ENCODE results near the gene PRSS23.
"Not testable (repeated sequence)": the region's sequence is repeated elsewhere in the genome, so short reads cannot be mapped to it uniquely, and the experiment has no call there.

Gene PRSS23, protein sequence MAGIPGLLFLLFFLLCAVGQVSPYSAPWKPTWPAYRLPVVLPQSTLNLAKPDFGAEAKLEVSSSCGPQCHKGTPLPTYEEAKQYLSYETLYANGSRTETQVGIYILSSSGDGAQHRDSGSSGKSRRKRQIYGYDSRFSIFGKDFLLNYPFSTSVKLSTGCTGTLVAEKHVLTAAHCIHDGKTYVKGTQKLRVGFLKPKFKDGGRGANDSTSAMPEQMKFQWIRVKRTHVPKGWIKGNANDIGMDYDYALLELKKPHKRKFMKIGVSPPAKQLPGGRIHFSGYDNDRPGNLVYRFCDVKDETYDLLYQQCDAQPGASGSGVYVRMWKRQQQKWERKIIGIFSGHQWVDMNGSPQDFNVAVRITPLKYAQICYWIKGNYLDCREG

DNA sequence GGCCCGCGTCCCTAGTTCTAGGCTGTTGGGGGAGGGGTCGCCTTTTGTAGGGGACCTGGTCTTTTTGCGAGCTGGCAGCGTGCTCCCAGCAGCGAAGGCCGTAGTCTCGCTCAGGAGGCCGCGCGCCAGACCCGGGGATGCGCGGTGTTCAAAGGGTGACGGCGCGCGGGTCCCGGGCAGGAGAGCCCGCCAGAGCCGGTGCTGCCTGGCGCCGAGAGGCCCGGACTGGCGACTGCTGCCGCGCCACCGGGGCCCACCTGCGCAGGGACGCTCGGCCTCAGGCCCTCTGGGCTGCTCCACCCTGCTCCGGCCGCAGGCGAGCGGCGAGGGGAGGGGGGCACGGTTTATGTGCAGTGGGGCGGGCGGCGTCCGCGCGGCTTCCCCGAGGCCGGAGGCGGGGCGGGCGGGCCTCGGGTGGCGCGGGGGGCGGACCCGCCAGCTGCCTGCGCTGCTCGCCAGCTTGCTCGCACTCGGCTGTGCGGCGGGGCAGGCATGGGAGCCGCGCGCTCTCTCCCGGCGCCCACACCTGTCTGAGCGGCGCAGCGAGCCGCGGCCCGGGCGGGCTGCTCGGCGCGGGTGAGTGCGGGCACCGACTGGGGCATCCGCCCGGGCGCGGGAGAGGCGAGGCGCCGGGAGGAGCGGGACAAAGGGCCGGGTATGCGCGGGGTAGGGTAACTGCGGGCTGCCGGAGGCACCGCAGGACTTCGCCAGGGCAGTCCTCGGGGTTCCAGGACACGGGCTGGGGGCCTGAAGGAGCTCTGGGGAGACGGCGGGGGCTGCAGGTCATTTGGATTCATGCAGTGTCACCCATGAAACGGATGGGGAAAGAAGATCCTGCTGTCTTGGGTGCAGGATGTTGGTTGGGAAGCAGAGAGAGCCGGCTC is at the start of gene PRSS23:
PRSS23 (plus strand) TSS at position 467 of the 884 bp plus-strand sequence. CDS start 7,102 bp downstream, outside the sequence.
- DNase-seq = peak; percentile 6

DNA sequence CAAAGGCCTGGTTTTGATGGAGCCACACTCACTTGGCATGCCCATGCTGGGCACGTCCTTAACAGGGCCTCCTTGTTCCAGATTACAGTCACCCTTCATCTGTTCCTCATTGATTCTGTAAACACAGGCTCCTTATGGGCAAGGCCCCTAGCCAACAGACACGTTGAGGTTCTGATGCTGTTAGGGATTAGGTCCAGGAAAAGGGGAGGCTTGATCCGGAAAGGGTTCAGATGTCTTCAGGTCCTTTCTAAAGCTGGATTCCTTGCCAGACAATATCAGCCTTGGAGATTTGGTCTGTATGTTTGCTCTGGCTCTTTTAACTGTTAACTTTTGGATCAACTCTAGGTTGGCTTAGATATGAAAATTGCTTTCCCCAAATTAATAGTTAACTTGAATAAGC is 46.9 kb upstream of the PRSS23 start:
- DNase-seq = no peak

DNA sequence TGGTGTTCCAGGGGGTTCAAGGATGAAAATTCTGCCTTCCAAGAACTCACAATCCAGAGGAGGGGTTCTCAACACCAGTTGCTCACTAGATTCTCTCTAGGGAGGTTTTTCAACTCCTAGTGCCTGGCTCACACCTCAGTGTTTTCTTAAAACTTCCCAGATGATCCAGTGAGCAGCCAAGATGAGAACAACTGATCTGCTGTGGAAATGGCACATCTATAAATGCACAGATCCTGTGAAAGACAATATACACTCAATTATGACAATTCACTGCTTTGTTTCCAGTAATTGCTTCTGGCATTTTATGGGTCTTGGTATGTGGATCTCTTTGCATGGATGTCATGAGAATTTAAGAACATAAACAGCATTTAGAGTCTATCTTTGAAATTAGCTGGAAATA is 45.2 kb upstream of the PRSS23 start:
- no peak for DNase-seq

DNA sequence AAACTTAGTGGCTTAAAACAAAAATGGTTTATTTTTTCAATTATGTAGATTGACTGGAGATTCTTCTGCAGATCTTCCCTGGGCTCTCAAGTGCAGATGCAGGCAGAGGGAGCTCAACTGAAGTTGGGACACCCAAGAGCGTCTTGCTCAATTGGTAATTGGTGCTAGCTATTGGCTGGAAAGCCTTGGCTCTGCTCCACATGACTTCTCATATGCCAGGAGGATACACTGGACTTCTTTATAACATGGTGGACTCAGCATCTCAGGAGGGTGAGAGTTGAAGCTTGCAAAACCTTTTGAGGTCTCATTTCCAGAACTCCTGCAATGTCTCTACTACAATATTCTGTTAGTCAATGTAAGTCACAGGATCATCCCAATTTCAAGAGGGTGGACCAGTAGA is 42.2 kb upstream of the PRSS23 start:
- DNase-seq = no peak

DNA sequence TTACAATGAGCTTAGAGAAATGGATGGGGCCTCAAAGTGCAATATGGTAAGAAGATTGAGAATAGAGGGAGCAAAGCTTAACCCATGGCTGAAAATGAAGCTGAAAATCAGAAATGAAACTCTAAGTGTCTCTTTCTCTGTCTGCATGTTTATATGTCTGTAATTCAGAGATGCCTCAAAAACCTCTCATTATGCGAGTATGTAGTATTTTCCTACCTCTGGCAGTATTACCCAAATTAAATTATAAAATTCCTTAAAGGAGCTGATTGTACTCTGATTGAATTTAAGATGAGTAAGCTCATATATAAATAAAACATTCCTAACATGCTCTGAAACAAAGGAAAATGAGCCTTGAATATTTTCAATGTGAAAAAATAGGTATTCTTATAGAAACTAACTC is 39.8 kb upstream of the PRSS23 start:
- DNase-seq = no peak

DNA sequence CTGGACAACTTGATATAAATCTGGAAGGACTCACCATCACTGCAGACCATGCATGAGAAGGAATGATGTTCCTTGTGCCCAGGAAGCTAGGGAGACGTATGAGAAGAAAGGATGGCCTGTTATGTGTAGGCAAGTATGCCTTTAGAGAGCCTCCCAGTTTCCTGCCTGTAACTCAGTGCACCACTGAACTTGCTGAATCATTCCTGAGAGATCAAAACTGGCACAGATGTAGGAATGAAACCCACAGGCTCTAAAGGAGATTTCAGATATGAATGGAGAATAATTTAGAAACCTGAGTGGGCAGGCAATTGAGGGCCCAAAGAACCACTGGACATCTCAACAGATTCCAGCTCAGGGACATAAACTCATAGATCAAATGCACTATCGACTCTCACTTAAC is 38.4 kb upstream of the PRSS23 start:
- no peak for DNase-seq

DNA sequence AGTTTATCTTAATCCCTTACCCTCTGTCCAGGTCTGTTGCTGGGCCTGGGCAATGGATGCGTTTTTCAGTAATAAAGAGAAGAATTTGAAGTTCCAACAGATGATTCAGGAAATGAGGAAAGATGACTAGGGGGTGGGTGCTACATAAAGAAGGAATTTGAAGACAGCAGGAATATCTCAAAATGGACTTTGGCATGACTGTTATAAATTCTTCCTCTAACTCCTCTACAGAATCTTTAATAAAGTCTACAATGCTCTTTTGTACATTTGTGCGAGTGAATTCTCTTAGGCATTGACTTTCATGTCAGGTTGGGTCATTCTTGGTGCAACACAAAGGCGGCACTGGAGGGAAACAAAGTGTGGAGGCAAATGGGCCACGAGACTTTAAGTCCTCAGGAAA is 35.1 kb upstream of the PRSS23 start:
- DNase-seq = no peak

DNA sequence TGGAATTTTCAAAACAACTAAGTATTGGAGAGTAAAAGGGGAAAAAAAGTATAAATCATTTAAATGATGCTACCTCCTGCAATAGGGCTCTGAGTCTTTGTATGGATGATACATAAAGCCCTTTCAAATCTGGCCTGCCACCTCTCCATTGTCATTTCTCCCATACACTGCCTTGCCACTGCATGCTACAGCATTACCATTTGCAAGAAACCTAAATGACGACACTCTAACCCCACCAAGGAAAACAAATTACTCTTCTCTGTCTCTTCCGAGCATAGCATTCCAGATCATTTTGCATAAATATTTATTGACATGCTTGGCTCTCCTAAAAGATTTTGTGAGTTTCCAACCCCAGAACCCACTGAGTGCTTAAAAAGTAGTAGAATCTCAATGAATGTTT is 34.5 kb upstream of the PRSS23 start:
- DNase-seq = no peak

DNA sequence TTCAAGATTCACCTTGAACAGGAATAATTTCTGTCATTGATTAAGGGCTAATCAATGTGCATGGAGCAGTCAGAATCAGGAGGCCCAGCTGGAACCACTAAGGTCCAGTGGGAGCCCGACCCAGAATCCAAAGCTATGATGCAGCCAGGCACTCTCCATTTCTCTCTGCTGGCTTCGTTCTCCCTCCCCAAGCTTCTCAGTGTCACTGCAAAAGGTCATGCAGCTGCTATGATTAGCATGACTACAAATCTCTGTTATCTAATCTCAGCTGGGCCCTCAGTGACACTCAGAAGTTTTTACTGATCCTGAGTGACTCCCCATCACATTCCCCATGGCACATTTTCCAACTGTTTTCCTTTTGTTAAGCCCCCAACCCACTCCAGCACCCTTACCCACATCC is 31.1 kb upstream of the PRSS23 start:
- no peak for DNase-seq

DNA sequence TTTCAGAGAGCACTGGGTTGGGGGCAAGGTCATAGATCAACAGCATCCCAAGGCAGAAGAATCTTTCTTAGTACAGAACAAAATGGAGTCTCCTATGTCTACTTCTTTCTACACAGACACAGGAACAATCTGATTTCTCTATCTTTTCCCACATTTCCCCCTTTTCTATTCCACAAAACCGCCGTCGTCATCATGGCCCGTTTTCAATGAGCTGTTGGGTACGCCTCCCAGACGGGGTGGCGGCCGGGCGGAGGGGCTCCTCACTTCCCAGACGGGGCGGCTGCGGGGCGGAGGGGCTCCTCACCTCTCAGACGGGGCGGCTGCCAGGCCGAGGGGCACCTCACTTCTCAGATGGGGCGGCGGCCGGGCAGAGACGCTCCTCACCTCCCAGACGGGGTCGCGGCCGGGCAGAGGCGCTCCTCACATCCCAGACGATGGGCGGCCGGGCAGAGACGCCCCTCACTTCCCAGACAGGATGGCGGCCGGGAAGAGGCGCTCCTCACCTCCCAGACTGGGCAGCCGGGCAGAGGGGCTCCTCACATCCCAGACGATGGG is 29.8 kb upstream of the PRSS23 start:
- DNase-seq = not testable (repeated sequence)

DNA sequence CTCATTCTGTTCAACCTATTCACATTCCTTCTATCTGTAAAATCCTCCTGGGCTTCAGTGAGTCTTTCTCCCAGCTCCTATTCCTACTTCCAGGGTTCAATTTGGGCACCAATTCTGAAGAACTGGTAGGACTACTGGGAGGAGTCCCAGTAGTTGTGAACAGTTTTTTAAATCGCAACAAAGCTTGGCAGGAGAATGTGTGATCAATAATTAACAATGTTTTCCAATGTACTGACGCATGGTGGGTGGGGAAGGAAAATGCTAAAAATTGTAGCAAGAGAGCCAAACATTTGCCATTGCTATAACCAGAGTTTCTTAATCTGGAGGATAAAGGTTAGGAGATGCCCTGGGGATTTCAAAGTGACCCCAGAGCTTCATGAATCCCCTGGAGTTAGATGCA is 27.3 kb upstream of the PRSS23 start:
- DNase-seq = no peak

DNA sequence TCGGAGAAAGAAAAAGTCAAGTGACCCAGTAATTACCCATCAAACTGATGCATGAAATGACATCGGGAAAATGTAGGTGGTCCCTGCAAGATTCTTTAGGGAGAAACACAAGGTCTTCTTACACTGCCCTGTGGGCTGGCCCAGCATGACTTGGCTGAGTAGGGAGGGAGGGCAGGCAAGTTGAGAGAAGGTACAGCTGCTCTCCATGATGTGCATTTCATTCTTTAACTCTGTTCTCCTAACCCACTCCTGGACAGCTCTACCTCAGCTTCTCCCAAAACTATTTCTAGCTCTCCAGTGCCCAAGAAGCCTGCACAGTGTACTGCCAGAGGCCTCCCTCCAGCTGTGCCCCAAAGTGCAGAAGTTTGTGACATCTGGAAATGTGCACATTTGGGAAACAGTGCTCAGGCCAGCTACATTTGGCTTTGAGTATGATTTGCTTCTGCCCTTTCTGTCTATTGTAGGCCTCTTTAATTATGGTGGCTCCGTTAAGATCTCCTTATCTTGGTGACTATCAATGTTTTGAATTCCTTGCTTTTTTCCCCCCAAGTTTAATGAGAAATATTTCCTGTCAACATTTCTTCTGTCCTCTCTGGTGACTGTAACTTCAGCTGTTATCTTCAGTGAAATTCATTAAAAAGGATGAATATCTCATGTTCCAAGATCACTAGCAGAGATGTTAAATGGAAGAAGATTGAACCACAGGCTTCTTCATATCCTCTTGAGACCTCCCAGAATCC is 26.7 kb upstream of the PRSS23 start:
- no peak for DNase-seq

DNA sequence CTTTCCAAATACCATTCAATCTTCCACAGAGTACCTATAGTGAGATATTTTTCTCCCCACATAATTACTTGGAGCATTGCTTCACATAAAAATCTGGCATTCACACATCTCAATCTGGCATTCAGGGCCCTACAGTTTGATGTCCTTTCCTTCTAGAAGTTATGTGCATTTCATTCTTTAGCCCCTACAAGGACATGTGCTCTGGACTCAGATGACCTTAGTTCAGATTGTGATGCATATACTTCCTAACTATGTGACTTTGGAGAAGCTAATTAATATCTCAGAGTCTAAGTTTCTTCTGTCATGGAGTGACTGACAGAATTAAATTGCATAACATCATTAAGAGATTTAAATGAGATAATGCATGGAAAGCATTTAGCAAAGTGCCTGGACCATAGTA is 25.9 kb upstream of the PRSS23 start:
- DNase-seq = no peak

DNA sequence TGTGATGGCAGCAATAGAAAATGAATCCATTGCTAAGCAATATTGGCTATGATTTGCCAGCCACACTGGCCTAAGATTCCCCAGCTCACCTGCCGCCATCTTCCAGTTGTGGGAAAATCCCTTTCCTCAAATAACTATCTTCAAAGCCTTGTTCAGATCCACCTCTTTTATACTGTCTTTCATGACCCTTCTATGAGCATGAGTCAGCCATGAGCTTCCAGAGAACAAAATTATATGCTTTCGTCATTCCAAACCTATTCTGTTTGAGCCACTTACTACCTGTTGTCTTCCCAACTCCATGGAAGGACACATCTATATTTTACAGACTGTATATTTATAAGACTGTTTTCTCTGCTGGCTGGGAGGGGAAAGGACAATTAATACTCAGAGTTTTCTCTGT is 25.0 kb upstream of the PRSS23 start:
- DNase-seq = no peak

DNA sequence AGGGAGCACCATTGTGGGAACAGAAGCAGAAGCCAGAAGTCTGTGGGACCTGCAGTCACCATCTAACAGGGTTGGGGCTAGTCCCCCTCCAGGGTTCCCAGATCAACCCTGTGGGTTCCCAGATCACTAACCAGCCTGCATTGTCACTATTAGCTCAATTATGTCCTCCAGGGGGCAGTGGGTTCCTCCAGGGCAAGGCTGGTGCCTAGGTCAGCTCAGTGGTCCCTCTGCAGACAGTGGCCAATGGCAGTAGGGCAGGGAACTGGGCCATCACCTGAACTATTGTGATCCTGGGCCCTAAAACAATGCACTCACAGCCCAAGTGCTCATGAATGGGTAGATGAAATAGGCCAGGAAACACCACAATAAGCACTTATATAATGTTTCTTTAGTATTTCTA is 18.8 kb upstream of the PRSS23 start:
- DNase-seq = no peak

DNA sequence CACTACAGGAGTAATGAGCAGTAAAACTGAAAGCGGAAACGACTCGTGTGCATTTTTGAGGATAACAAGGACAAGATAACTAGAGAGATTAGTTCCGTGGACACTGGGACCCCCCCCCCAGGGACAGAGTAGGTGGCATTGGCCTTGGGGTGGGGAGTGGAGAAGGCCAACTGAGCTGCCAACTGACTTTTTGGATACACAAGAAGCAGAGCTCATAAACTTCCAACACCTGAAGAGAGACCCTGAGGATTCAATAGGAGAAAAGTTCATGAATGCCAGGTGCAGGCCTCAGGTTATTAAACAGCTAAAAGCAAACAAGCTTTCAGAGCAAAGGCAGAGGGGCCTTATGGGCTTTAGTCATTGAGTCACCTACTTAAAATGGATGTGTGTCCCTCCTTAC is 17.6 kb upstream of the PRSS23 start:
- DNase-seq = no peak

DNA sequence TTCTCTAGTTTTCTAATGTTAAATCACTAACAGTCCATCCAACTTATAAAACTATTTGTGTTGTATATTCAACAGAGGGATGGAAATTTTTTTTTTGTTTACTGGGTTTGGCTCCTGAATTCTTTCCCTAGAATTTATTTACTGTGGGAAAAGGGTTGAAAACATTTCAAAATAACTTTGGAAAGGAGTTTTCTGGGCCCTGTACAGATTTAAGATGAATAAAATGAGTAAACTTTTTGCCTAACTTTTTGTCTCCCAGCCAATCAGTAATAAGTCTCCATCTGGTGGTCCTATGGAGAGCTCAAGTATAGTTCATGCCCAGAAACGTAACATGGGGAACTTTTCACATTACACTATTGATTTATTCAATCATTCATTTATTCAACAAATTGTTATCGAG is 16.7 kb upstream of the PRSS23 start:
- DNase-seq = no peak

DNA sequence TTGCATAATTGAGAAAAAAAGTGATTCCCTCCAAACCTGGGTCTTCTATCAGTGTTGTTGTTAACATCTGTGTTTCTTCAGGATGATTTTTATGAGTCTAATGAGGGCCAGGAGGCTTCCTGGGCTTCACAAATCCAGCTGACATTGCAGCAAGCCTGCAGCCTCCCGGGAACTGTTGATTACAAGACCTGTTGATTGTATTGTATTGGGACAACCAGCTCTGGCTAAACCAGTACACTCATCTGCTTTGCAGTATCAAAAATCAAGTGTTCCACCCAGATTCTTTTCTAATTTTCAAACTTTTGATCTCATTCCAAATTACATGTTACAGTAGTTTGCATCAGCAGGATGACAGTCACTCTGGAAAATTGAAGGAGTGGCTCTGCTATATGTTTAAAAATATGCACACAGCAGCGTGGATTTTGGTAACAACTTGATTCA is 16.1 kb upstream of the PRSS23 start:
- DNase-seq = no peak

DNA sequence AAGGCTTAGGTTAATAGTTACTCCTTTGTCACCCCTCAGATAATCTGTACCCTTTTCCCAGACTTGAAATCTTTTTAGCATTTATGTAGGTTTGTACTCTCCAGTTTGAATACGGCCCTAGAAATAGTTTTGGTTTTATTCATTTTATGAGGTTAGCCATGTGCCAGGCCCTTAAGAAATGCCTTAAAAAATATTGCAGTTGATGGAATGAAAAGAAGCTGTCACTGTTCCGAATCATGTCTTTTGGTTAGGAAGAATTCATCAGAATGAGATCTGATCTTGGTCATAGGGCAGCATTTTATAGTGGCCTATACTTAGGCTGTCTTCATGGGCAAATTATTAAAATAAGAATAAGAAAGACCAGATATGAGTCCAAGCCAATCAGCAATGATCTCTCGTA is 14.8 kb upstream of the PRSS23 start:
- DNase-seq = no peak

DNA sequence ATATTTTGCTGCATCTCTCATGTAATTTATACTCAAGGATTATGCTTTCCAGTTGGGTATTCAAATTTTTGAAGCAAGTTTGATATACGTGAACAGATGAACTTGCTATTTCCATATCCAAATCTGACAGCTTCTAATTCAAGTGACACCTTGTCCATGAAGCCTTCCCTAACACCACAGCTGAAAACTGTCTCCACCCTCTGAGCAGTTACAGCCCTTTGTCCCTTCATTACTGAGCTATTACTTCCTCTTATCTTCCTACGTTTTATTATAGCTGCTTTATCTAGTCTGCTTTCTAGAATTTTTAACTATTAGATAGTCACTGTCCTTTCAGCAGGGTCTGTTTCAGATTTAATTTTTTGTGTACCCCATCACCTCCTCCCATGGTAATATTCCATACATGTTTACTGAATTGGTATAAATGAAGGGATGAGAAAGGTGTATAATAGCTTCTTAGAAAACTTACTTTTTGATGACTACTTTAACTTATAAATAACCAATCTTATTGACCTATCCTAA is 13.3 kb upstream of the PRSS23 start:
- DNase-seq = no peak

DNA sequence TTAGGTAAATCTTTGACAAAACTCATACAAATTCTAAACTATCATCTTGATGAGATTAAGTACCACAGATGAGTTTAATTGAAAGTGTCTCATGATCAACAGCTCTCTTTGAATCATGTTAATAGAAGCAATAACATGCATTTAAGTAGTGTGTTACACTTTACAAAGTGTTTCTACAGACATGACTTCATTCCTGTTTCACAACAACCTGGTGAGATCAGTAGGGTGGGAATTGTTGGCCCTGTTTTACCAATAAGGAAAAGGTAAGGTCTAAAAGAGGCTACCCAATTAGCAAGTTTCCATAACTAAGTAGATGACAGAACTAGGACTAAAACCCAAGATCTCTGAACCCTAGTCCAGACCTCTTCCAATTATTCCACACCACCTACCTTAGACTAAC is 12.7 kb upstream of the PRSS23 start:
- DNase-seq = no peak

DNA sequence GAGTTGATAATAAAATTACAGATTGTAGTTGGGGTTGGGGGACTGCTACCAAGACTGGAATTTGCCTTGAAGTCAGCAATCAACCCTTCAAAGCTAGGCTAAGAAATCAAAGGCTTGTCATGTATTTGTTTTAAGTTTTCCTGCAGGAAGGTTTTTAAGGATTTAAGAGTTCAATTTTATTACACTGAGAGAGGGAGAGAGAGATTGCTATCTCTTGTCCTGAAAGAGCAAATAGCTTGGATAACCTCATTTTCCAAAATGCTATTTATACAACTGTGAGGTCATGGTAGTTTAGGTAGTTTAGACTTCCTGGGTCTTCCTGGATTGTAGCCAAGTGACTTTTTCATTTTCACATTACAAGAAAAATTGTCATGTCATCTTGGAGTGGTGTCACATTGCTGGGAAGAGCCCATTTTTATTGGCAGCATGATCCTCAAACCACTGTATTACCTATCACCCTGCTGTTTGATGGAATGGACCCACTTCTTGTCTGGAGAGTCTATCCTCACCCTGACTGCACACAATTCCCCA is 10.1 kb upstream of the PRSS23 start:
- DNase-seq = no peak

Data from CD4-positive, alpha-beta T cell treated with Interleukin-4 for 4 hours (primary cell).